GM18873 (cell line): ENCODE results near the gene SLC4A1.
"Not testable (repeated sequence)": the region's sequence is repeated elsewhere in the genome, so short reads cannot be mapped to it uniquely, and the experiment has no call there.

Source experiments
- ATAC-seq: cut with Tn5 transposase; IDR thresholded peaks from one replicate; pipeline ENCODE4 v1.9.1; 2021; ENCODE audit warnings: mild to moderate bottlenecking, moderate library complexity, moderate number of reproducible peaks; ENCODE audit not compliant: unreplicated experiment, low FRiP score

SLC4A1 gene

DNA sequence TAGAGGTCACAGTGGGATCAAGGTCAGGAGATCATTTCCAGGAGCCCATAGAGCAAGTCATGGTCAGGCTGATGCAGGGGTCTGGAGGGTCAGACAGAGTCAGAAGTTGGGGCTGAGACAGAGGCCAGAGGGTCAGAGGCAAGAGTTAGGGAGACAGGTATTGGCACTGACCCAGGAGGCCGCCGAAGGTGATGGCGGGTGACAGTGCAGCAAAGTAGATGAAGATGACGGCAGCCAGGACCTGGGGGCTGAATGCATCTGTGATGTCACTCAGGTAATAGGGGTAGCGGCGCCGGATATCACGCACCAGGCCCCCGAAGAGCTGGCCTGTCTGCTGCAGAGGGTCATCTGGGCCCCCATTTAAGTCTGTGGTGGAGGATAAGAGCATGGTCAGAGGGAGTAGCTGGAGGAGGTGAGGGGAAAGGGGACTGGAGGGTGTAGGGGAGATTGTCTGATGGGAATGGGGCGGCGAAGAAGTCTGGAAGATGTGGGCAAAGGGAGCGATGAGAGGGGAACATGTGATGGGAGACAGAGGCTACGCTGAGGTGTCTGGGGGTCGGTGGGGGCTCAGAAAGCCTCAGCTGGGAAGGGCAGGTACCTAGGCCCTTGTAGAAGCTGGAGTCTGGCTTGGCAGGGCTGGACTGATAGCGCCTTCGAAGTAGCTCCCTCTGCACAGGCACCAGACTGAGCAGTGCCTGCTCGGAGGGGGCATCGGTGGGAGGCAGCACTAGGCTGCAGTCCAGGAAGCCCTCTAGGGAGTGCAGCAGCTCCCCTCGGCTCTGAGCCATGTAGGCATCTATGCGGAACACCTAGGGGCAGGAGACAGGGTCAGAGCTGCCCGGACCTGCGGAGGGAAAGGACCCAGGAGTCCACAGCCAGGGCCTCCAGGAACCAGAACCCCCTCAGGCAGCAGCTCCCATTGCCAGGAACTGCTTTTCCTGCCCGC lies 9.8 kb downstream of the SLC4A1 start:
- ATAC-seq, result no peak

DNA sequence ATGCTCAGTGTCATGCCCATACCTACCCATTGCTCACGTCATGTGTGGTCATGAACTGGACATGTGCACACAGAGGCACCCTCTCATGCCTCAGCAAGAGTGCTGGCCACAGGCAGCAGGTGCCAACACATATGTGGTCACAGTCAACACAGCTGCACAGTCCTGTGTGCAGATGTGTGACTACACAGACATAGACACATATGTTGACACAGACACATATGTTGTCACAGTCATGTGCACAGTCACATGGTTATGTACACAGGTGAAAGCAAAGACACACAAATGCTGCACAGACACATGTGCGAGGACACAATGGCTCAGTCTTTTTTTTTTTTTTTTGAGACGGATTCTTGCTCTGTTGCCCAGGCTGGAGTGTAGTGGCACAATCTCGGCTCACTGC lies 11.3 kb downstream of the SLC4A1 start:
- no peak for ATAC-seq

DNA sequence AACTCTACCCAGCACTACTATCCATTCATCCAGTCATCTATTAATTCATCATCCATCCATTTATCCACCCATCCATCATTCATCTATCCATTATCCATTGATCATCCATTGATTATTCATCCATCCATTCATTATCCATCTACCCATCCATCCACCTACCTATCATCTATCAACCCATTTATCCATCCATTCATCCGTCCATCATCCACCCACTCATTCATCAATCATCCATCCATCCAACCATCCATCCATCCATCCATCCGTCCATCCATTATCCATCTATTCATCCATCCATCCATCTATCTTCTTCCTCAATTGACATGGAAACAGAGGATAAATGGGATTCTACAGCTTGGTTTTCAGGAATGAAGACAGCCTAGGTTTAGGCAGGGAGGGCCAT lies 12.0 kb downstream of the SLC4A1 start:
- ATAC-seq, result no peak

DNA sequence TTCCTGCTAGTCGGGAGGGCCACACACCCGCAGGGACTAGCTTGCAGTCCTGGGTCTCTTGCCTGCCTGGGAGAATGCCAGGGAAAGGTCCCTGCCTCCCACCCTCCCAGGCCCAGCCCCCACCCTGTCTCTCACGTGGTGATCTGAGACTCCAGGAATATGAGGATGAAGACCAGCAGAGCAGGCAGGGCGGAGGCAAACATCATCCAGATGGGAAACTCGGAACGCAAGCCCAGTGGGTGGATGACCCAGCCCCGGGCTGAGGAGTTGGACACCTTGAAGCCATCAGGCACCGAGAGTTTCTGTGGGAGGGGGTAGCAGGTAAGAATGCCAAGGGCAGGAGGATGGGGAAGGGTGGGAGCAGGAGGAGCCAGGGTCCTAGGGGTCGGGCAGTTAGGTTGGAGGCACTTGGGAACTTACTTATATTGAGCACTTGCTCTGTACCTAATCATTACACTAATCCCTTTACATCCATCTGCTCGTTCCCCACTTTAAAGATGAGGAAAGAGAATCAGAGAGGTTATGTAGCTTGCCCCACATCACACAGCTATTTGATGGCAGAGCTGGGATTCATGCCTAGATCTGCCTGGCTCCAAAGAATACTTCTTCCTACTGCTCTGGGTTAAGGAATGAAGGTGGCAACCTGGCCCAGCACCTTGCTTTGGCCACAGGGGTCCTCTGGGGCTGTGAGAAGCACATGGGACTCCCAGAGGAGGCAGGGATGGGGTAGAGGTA lies 13.4 kb downstream of the SLC4A1 start:
- no peak for ATAC-seq

DNA sequence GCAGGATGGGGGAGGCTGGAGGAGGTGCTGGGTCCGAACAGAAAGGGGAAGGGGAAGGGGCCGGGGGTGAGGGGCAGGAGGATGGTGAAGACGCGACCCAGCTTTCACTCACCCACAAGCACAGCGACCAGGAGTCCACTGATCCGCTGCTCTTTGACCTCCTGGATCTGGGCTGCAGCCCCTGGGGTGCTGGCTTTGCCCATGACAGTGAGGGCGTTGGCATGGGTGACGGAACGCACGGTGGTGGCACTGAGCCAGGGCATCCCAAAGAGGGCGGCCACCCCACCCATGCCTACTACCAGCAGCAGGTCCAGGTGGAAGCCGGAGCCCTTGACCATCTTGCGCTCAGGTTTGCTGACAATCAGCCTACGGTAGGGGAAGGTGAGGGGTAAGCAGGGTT lies 14.9 kb downstream of the SLC4A1 start:
- ATAC-seq, result no peak

DNA sequence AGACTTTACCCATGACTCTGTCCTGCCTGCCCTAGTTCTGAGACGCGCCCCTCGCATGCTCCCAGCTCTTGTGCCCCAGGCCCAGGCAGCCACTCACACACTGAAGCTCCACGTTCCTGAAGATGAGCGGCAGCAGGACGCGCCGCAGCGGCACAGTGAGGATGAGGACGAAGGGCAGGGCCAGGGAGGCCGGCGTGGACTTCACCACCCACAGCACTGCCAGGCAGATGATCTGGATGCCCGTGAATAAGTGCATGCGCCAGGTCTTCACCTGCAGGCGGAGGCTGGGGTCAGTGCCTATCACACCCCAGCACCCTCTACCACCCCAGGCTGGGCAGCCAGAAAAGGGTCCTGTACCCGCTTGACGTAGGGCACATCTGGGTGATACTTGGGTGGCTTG lies 16.9 kb downstream of the SLC4A1 start:
- ATAC-seq, result no peak

DNA sequence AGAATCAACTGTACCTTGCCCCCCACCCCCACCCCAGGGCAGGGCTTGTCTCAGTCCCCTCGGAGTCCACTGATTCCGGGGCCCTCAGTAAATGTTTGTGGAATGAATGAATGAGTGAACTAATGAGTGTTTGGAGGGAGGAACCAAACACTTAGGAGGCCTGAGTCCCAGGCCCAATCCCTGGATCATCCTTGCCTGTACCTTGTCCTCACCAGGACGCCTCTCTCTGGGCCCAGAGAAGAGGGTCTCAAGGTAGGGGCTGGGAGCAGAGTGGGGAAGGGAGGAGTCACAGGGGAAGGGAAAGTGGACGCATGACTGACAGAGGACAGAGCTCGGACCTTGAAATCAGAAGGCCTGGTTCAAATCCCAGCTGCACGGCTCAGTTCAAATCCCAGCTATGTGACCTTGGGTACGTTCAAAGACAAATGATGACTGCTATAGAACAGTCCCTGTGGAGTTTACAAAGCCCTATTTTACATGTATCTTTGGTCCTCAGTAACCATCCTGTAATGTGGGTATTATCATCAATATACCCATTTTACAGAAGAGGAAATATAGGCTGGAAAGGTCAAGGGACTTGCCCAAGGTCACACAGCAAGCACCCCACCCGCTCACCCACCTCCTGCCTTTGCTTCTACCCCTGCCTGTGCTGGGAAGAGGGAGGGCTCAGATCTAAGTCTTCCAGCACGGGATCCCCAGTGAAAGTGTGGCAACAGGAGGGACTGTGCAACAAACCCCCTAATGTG lies 18.3 kb downstream of the SLC4A1 start:
- ATAC-seq, result no peak

DNA sequence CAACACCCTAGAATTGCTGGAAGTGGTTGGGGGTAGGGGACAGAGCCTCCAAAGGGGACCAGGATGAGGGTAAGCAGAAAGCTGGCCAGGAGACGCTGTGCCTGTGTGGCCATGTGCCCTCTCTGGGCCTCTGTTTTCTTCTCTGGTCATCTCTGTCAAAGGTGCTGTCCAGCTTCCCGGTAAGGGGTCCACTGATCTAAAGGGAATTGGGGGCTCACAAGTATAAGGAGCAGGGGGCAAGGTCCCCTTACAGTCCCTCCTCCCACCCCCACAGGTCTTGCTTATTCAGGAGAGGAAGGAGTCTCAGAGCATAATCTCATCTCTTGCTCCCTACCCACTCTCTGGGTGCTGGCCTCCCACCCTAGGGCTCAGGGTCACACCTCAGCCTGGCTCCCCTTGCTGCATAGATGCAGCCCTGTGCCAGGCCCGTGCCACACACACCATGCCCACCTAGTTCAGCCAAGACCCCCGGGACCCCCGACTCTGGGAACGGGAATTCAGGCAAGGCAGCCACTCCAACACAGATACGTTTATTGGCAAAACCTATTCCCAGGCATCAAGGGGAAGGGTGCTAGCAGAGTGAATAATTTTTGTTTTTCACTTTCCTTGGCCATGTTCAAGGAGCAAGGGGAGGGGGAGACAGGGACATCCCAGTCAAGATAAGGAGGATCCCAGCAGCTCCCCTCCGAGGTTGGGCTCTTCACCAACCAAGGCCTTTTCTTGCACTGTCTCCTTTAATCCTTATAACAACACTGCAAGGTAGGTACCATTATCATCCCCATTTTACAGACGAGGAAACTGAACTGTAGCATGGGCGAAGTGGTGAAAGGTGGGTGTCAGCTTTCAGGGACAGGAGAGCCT lies 19.8 kb downstream of the SLC4A1 start:
- no peak for ATAC-seq

DNA sequence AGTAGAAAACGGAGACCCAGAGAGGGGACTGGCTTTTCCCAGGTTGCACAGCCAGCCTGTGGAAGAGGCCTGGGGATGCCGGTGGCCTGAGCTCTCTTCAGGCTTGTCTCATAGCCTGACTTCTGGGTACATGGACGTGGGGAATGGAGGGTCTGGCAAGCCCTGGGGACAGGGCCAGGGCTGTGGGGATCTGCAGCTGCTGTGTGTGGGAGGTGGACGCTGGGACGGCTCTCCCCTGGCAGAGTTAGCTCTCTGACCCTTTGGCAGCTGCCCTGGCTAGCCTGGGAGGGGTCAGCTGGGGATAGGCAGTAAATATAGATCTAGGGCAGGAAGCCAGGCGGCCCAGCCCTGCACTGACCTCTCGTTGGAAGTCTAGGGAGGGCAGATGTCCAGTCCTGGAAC lies 20.5 kb downstream of the SLC4A1 start:
- ATAC-seq, result no peak

DNA sequence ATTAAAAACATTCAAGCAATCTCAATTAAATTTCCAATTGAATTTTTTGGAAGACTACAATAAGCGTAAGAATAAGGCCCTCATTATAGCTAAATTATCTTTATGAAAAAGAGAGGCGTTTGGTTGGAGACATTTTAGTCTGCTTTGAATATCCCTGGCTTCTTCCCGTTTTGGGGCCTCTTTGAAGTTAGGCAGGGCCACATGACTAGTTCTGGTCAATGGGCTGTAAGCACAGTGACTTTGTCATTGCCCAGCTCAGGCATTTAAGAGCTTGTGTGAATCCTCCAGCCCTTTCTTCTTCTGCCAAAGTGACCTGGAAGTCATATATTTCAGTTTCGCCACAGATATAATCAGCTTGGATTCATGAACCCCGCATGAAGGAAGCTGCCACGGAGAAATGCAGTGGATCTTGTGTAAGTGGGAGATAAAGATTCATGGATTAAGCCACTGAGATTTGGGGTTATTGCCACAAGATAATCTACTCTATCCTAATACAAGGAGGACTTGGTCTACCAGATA lies 26.8 kb downstream of the SLC4A1 start:
- no peak for ATAC-seq

DNA sequence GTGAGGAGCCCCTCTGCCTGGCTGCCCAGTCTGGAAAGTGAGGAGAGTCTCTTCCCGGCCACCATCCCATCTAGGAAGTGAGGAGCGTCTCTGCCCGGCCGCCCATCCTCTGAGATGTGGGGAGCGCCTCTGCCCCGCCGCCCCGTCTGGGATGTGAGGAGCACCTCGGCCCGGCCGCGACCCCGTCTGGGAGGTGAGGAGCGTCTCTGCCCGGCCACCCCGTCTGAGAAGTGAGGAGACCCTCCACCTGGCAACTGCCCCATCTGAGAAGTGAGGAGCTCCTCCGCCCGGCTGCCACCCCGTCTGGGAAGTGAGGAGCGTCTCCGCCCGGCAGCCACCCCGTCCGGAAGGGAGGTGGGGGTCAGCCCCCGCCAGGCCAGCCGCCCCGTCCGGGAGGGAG lies 30.0 kb downstream of the SLC4A1 start:
- not testable (repeated sequence) for ATAC-seq

DNA sequence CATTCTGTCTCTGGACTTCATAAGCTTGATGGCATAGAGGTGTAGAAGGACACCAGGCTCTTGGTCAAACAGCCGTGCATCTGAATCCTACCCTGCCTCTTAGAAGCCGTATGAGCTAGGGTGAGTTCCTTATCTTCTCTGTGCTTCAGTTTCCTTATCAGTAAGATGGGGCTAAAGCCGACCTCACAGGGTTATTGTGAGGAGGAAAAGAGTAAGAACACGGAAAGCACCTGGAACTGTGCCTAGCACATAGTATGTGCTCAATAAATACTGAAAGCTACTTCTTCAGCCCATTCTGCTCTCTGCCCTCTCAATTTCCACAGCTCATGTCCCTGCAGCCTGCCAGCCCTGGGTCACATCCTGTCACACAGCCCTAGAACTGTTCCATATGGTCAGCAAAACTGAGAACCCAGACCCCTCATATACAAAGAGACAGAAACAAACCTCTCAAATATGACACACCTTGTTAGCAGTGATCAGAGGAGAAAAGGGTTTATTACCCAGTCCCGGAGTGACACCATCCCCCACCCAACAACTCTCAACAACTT lies 31.4 kb downstream of the SLC4A1 start:
- no peak for ATAC-seq

DNA sequence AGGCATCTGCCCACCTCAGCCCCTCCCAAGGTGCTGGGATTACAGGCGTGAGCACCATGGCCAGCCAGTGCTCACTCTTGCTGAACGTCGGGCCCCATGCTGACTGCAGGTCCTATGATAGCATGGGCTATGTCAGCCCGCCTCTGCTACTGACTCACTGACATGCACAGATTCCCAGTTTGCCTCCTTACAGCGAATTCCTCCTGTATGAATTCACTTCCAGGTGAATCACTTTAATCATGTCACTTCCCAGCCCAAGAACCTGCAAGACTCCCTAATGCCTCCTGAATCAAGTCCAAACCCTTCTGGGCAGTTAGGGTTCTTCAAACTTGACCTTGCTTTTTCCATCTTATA lies 32.4 kb downstream of the SLC4A1 start:
- ATAC-seq, result no peak

DNA sequence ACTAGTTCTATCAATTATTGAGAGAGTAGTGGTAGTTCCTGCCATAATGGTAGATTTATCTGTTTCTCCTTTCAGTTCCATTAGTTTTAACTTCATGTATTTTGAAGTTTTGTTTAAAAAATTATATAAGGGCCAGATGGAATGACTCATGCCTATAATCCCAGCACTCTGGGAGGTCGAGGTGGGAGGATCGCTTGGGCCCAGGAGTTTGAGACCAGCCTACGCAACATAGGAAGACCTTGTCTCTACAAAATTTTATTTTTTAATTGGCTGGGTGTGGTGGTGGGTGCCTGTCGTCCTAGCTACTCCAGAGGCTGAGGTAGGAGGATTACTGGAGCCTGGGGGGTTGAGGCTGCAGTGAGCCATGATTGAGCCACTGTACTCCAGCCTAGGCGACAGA lies 34.4 kb downstream of the SLC4A1 start:
- no peak for ATAC-seq

DNA sequence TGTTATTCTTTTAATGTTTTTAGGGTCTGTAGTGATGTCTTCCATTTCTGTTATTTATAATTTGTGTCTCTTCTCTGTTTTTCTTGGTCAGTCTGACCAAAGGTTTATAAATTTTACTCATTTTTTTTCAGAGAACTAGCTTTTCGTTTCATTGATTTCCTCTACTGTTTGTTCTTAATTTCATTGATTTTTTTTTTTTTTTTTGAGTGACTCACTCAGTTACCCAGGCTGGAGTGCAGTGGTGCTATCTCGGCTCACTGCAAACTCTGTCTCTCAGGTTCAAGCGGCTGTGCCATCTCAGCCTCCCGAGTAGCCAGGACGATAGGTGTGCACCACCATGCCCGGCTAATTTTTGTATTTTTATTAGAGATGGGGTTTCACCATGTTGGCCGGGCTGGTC lies 35.9 kb downstream of the SLC4A1 start:
- ATAC-seq, result no peak

DNA sequence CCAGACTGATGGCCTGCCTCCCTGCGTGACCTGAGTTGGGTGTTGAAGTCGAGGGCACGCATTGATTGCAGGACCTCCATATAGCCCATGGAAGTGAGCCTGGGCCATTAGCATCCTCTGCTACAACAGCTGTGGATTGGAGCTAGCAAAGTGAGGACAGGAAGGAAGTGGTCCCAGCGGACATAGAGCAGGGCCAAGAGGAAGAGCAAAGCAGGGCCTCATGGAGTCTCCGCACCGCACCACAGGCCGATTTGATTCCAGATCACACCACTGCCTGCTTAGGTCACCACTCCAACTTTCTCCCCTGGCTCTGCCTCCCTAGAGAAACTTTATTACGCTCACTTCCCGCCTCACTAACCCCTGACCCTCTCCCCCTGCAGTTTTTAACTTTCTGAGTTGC lies 37.8 kb downstream of the SLC4A1 start:
- no peak for ATAC-seq

DNA sequence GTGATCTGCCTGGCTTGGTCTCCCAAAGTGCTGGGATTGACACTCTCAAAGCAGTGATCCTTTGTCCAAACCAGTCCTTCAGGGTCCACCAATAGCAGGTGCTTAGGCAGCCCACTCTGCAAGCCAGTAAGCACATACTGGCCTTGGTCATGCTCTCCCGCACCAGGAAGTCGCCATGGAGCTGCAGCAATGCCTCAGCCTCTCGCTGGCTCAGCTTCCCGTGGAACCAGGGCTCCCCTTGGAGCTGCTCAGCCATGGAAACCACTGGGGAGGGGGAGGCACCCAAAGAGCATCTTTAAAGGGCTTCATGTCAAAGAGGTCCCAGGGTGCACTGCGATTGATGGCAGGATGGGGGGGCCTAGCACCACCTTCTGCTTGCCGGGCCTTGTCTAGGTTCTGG lies 38.8 kb downstream of the SLC4A1 start:
- no peak for ATAC-seq

DNA sequence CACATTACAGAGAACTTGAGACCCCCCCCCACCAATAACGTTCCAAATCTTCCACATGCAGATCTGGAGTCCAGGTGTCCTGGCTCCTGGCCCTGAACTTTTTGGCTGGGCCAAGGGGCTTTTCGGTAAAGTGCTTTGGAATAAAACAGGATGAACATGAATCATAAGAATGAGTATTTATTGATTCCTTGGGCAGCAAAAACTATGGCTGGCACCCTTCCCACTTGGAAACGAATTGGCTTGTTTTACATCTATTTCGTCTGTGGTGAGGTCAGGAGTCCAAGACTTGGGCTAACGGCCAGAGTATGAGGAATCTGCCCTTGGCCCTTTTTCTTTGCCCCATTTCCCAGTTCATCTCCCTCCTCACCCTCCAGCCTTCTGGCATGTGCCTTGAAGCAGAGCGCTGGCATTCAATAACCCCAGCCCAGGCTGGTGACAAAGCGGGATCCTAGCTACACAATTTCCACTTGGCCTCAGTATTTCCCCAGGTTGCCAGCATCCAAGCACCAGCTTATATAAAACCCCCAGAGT lies 44.3 kb downstream of the SLC4A1 start:
- no peak for ATAC-seq

DNA sequence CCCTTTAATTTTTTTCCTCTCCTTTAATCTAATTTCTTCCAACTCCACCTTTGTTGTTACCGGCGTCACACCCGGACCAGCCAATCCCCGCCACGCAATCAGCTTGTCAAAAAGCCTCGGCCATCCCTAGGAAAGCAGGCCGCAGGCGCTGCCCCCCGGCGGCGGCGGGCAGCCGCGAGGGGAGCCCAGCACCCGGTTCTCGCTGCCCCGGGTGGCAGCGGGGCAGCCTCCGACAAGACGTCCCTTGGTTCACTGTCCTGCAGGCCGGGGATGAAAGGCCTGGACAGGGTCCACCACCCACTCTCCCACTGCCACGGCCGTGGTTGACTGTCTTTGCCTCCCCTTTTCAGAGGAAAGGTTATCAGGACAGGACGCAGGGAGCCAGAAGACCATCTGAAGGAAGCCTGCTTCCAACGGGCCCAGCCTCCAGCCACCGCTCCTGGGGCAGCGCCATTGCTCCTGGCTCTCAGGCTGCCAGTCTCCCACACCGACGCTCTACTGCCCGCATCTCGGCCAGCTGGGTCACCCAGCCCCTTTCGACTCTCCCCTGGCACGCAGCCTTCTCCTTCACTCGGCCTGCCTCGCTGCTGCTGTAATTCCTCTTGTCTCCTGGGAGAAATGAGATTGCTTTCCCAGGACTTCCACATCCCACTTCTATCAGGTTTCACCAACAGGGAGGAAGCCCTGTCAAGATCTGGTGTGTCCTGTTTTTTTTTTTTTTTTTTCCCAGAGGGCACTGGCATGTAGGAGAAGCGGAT lies 45.6 kb downstream of the SLC4A1 start:
- ATAC-seq, result no peak
